ENCODE data around the gene POLR3GL.

Gene POLR3GL

GRCh38 chr1:145993618-145994390 is 29.3 kb downstream of the POLR3GL start:
- TF ChIP-seq YY1 (IDR thresholded peaks at IDR 0.05; ENCODE audit: insufficient read depth, insufficient read length) (no peak), ZNF274 (IDR thresholded peaks at IDR 0.05; ENCODE audit: low read depth, low read length) (no peak), SUZ12 (IDR thresholded peaks at IDR 0.05; ENCODE audit: extremely low read depth, insufficient read depth, insufficient read length) (no peak)
- H3K36me3 ChIP-seq (ENCODE audit: insufficient read depth, insufficient read length, low read length): peaks cover 31% of the 10 kb centered on the region
- H3K4me1 ChIP-seq (ENCODE audit: insufficient read depth, insufficient read length): no peaks in the 10 kb centered on the region
- DNase-seq (ENCODE audit: low read depth, low spot score): no peak
- H3K9me3 ChIP-seq (ENCODE audit: insufficient read depth, low read length): no peaks in the 10 kb centered on the region
- H3K4me3 ChIP-seq (ENCODE audit: insufficient read length, low read depth): peak overlapping the region; percentile 71
- no peak overlapping the region for H3K9ac ChIP-seq (ENCODE audit: insufficient read length, low read depth)
- no peaks in the 10 kb centered on the region for H3K27me3 ChIP-seq (ENCODE audit: insufficient read depth, insufficient read length)

GRCh38 chr1:145994391-145995120 is 30.1 kb downstream of the POLR3GL start:
- H3K9ac ChIP-seq (ENCODE audit: insufficient read length, low read depth): peak overlapping the region; percentile 4
- no peaks in the 10 kb centered on the region for H3K4me1 ChIP-seq (ENCODE audit: insufficient read depth, insufficient read length)
- no peaks in the 10 kb centered on the region for H3K9me3 ChIP-seq (ENCODE audit: insufficient read depth, low read length)
- no peak for TF ChIP-seq YY1 (IDR thresholded peaks at IDR 0.05; ENCODE audit: insufficient read depth, insufficient read length)
- no peak for TF ChIP-seq ZNF274 (IDR thresholded peaks at IDR 0.05; ENCODE audit: low read depth, low read length)
- TF ChIP-seq SUZ12 (IDR thresholded peaks at IDR 0.05; ENCODE audit: extremely low read depth, insufficient read depth, insufficient read length): no peak
- peaks cover 31% of the 10 kb centered on the region for H3K36me3 ChIP-seq (ENCODE audit: insufficient read depth, insufficient read length, low read length)
- H3K27me3 ChIP-seq (ENCODE audit: insufficient read depth, insufficient read length): no peaks in the 10 kb centered on the region
- no peak for DNase-seq (ENCODE audit: low read depth, low spot score)
- H3K4me3 ChIP-seq (ENCODE audit: insufficient read length, low read depth): peak overlapping the region; percentile 71

GRCh38 chr1:145995148-145995881 is 30.8 kb downstream of the POLR3GL start:
- DNase-seq (ENCODE audit: low read depth, low spot score): no peak
- TF ChIP-seq SUZ12 (IDR thresholded peaks at IDR 0.05; ENCODE audit: extremely low read depth, insufficient read depth, insufficient read length): no peak
- no peak for TF ChIP-seq YY1 (IDR thresholded peaks at IDR 0.05; ENCODE audit: insufficient read depth, insufficient read length)
- no peak for TF ChIP-seq ZNF274 (IDR thresholded peaks at IDR 0.05; ENCODE audit: low read depth, low read length)
- Histone ChIP-seq H3K36me3 (ENCODE audit: insufficient read depth, insufficient read length, low read length) (peaks cover 31% of the 10 kb centered on the region), H3K4me3 (ENCODE audit: insufficient read length, low read depth) (peak overlapping the region; percentile 71), H3K9me3 (ENCODE audit: insufficient read depth, low read length) (no peaks in the 10 kb centered on the region), H3K27me3 (ENCODE audit: insufficient read depth, insufficient read length) (no peaks in the 10 kb centered on the region), H3K9ac (ENCODE audit: insufficient read length, low read depth) (peak overlapping the region; percentile 89), H3K4me1 (ENCODE audit: insufficient read depth, insufficient read length) (no peaks in the 10 kb centered on the region)

- Histone ChIP-seq H3K27me3 (ENCODE audit: insufficient read depth, insufficient read length) (no peaks in the 10 kb centered on the region), H3K9me3 (ENCODE audit: insufficient read depth, low read length) (no peaks in the 10 kb centered on the region), H3K36me3 (ENCODE audit: insufficient read depth, insufficient read length, low read length) (peaks cover 31% of the 10 kb centered on the region), H3K4me1 (ENCODE audit: insufficient read depth, insufficient read length) (no peaks in the 10 kb centered on the region), H3K9ac (ENCODE audit: insufficient read length, low read depth) (peak overlapping the region; percentile 89), H3K4me3 (ENCODE audit: insufficient read length, low read depth) (peak overlapping the region; percentile 71)
- no peak for TF ChIP-seq YY1 (IDR thresholded peaks at IDR 0.05; ENCODE audit: insufficient read depth, insufficient read length)
- TF ChIP-seq ZNF274 (IDR thresholded peaks at IDR 0.05; ENCODE audit: low read depth, low read length): no peak
- TF ChIP-seq SUZ12 (IDR thresholded peaks at IDR 0.05; ENCODE audit: extremely low read depth, insufficient read depth, insufficient read length): no peak
- DNase-seq (ENCODE audit: low read depth, low spot score): no peak
Observed at GRCh38 chr1:145995964-145996432, 31.5 kb downstream of the POLR3GL start.

- no peaks in the 10 kb centered on the region for H3K4me1 ChIP-seq (ENCODE audit: insufficient read depth, insufficient read length)
- H3K9ac ChIP-seq (ENCODE audit: insufficient read length, low read depth): peak within 1 kb of the TSS; percentile 89
- H3K4me3 ChIP-seq (ENCODE audit: insufficient read length, low read depth): peak within 1 kb of the TSS; percentile 71
- H3K36me3 ChIP-seq (ENCODE audit: insufficient read depth, insufficient read length, low read length): peaks cover 31% of the 10 kb centered on the region
- TF ChIP-seq YY1 (IDR thresholded peaks at IDR 0.05; ENCODE audit: insufficient read depth, insufficient read length) (no peak), SUZ12 (IDR thresholded peaks at IDR 0.05; ENCODE audit: extremely low read depth, insufficient read depth, insufficient read length) (no peak), ZNF274 (IDR thresholded peaks at IDR 0.05; ENCODE audit: low read depth, low read length) (no peak)
- H3K9me3 ChIP-seq (ENCODE audit: insufficient read depth, low read length): no peaks in the 10 kb centered on the region
- no peaks in the 10 kb centered on the region for H3K27me3 ChIP-seq (ENCODE audit: insufficient read depth, insufficient read length)
- DNase-seq (ENCODE audit: low read depth, low spot score): peak; percentile 98
Observed at GRCh38 chr1:145996433-145997015, 32.0 kb downstream of the POLR3GL start, which contains the start of gene TXNIP. TSS of gene TXNIP (minus strand) at chr1:145996579. CDS start at chr1:145996266, 313 bp downstream.

GRCh38 chr1:145997016-145997717 is 32.7 kb downstream of the POLR3GL start:
- no peak for TF ChIP-seq SUZ12 (IDR thresholded peaks at IDR 0.05; ENCODE audit: extremely low read depth, insufficient read depth, insufficient read length)
- TF ChIP-seq YY1 (IDR thresholded peaks at IDR 0.05; ENCODE audit: insufficient read depth, insufficient read length): no peak
- TF ChIP-seq ZNF274 (IDR thresholded peaks at IDR 0.05; ENCODE audit: low read depth, low read length): no peak
- DNase-seq (ENCODE audit: low read depth, low spot score): no peak
- Histone ChIP-seq H3K27me3 (ENCODE audit: insufficient read depth, insufficient read length) (no peaks in the 10 kb centered on the region), H3K9me3 (ENCODE audit: insufficient read depth, low read length) (no peaks in the 10 kb centered on the region), H3K36me3 (ENCODE audit: insufficient read depth, insufficient read length, low read length) (peaks cover 28% of the 10 kb centered on the region), H3K4me1 (ENCODE audit: insufficient read depth, insufficient read length) (no peaks in the 10 kb centered on the region), H3K9ac (ENCODE audit: insufficient read length, low read depth) (peak overlapping the region; percentile 82), H3K4me3 (ENCODE audit: insufficient read length, low read depth) (peak overlapping the region; percentile 71)
